ENCODE data around the gene SAGE1. TPM values are rescaled to one million over a fixed set of nuclear protein-coding genes. Genes with fewer than 3 reads are reported as not detected.
"Not testable (repeated sequence)": the region's sequence is repeated elsewhere in the genome, so short reads cannot be mapped to it uniquely, and the experiment has no call there.

Gene SAGE1
- total RNA-seq, 1 donor from 2014 or later, result not detected

- H3K9me3 Mint-ChIP-seq, result no peaks in the 10 kb centered on the region
- no peak for TF ChIP-seq CTCF (conservative IDR thresholded peaks at IDR 0.05)
These were observed 735 bp upstream of the SAGE1 start for GRCh38 chrX:135892781-135893180.

GRCh38 chrX:135910251-135910650 is 16.7 kb downstream of the SAGE1 start:
- no peaks in the 10 kb centered on the region for H3K36me3 Mint-ChIP-seq (ENCODE audit: low read depth)
- H3K9me3 Mint-ChIP-seq, result peaks cover 22% of the 10 kb centered on the region

More at GRCh38 chrX:135892781-135893180, 735 bp upstream of the SAGE1 start:
- no peak for DNase-seq (ENCODE audit: low read depth, low spot score)
- no peak overlapping the region for H3K4me3 Mint-ChIP-seq
- peaks cover 4% of the 10 kb centered on the region for H3K27me3 Mint-ChIP-seq (ENCODE audit: low read depth)
- H3K4me1 Mint-ChIP-seq, result no peaks in the 10 kb centered on the region
- no peak overlapping the region for H3K27ac Mint-ChIP-seq (ENCODE audit: unreplicated experiment)
- H3K36me3 Mint-ChIP-seq (ENCODE audit: low read depth), result no peaks in the 10 kb centered on the region

DNA sequence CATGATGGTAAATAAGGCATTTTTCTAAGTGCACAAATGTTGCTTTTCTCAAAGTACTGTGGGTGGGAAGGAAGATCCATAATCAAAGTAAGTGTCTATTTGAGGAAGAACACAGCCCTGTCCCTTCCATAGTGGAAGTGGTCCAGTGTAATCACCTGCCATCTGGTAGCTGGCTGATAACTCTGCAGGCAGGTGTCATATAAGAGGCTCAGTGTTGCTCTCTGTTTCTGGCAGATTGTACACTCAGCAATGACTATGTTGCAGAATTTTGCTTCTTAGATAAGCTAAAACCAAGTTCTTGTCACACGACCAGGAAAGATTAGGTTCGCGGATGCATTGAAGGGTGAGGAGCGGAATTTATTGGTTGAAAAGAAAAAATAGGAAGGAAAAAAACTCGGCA is 20.9 kb downstream of the SAGE1 start:
- no peak overlapping the region for H3K27ac Mint-ChIP-seq (ENCODE audit: unreplicated experiment)
- TF ChIP-seq CTCF (conservative IDR thresholded peaks at IDR 0.05), result no peak
- H3K4me1 Mint-ChIP-seq, result no peaks in the 10 kb centered on the region

More at GRCh38 chrX:135910251-135910650, 16.7 kb downstream of the SAGE1 start:
- no peak overlapping the region for H3K4me3 Mint-ChIP-seq
- no peak for TF ChIP-seq CTCF (conservative IDR thresholded peaks at IDR 0.05)
- no peak for DNase-seq (ENCODE audit: low read depth, low spot score)
- H3K4me1 Mint-ChIP-seq, result no peaks in the 10 kb centered on the region
- peaks cover 39% of the 10 kb centered on the region for H3K27me3 Mint-ChIP-seq (ENCODE audit: low read depth)
- H3K27ac Mint-ChIP-seq (ENCODE audit: unreplicated experiment), result no peak overlapping the region

DNA sequence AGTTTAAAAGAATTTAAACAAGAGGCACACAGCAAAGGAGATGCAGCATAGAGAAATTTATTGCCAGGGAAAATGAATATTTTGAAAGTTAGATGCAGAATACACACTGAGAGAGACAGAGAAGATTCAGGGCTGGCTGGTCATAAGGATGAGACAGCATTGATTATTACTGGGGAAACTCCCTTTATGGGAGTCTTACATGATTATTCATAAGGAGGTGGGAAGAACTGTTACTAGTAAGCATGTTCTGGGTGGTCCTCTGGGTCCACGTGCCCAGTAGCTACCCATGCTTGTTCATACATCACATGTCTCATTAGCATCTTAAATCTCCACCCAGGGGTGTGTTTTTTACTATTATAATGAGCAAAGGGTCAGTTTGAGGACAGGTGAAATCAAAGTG is 27.0 kb downstream of the SAGE1 start:
- not testable (repeated sequence) for H3K4me1 Mint-ChIP-seq; DNase-seq (ENCODE audit: low read depth, low spot score); H3K9me3 Mint-ChIP-seq; H3K36me3 Mint-ChIP-seq (ENCODE audit: low read depth); H3K4me3 Mint-ChIP-seq; H3K27ac Mint-ChIP-seq (ENCODE audit: unreplicated experiment)
- H3K27me3 Mint-ChIP-seq (ENCODE audit: low read depth), result peaks cover 24% of the 10 kb centered on the region

More for the DNA sequence above, 20.9 kb downstream of the SAGE1 start:
- no peak for DNase-seq (ENCODE audit: low read depth, low spot score)
- H3K4me3 Mint-ChIP-seq, result no peak overlapping the region
- H3K36me3 Mint-ChIP-seq (ENCODE audit: low read depth), result no peaks in the 10 kb centered on the region
- H3K27me3 Mint-ChIP-seq (ENCODE audit: low read depth), result peaks cover 39% of the 10 kb centered on the region
- peaks cover 7% of the 10 kb centered on the region for H3K9me3 Mint-ChIP-seq

- TF ChIP-seq CTCF (conservative IDR thresholded peaks at IDR 0.05), result peak; percentile 17
These were observed 29.8 kb downstream of the SAGE1 start for GRCh38 chrX:135923353-135923752.

DNA sequence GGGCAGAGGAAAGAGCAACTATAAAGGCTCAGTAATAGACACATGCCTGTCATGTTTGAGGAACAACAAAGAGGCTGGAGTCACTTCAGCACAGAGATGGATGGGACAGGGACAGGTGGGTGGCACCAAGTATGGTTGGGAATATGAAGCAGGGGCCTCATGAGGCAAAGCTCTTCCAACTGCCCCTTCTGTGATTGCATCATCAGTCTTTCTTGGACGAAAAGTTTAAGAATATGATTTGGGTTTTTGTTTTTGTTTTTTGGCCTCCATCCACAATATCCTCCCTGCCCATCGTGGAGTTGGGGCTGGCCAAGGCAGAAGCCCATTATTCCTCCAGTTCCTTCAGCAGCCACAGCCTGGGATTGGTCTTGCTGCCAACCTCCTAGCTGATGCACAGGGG is 34.4 kb downstream of the SAGE1 start:
- no peak for TF ChIP-seq CTCF (conservative IDR thresholded peaks at IDR 0.05)
- DNase-seq (ENCODE audit: low read depth, low spot score), result no peak
- Mint-ChIP-seq H3K27me3 (ENCODE audit: low read depth) (peaks cover 10% of the 10 kb centered on the region), H3K27ac (ENCODE audit: unreplicated experiment) (no peak overlapping the region), H3K4me1 (no peaks in the 10 kb centered on the region), H3K4me3 (no peak overlapping the region), H3K36me3 (ENCODE audit: low read depth) (no peaks in the 10 kb centered on the region), H3K9me3 (peaks cover 3% of the 10 kb centered on the region)

More at GRCh38 chrX:135923353-135923752, 29.8 kb downstream of the SAGE1 start:
- H3K4me1 Mint-ChIP-seq, result no peaks in the 10 kb centered on the region
- H3K27me3 Mint-ChIP-seq (ENCODE audit: low read depth), result peaks cover 18% of the 10 kb centered on the region
- H3K4me3 Mint-ChIP-seq, result no peak overlapping the region
- no peak for DNase-seq (ENCODE audit: low read depth, low spot score)
- no peaks in the 10 kb centered on the region for H3K36me3 Mint-ChIP-seq (ENCODE audit: low read depth)
- no peak overlapping the region for H3K27ac Mint-ChIP-seq (ENCODE audit: unreplicated experiment)
- H3K9me3 Mint-ChIP-seq, result peaks cover 3% of the 10 kb centered on the region
